RWPE2 (cell line): ENCODE results near the gene SPEF2.

Experiments
- ATAC-seq: fragments of 200-7000 bp; cut with Tn5 transposase; 3 replicates; pipeline ENCODE4 v1.9.1; 2021; ENCODE audit warnings: low read depth
- DNase-seq: peaks from one replicate; pipeline ENCODE4 v3.0.0-alpha.2; 2020; ENCODE audit warnings: low spot score
- H3K27ac ChIP-seq: fragments of 450-650 bp; 2 replicates; pipeline ENCODE4 v1.5.1; 2017; ENCODE audit warnings: mild to moderate bottlenecking; ENCODE audit not compliant: poor library complexity, severe bottlenecking
- H3K27me3 ChIP-seq: fragments of 250-450 bp; sonication (Bioruptor Pico); 2 replicates; pipeline ENCODE4 v1.5.1; 2021; ENCODE audit warnings: mild to moderate bottlenecking, moderate library complexity; ENCODE audit not compliant: insufficient read depth, poor library complexity, severe bottlenecking
- H3K36me3 ChIP-seq: fragments of 250-450 bp; sonication (Bioruptor Pico); 2 replicates; pipeline ENCODE4 v1.5.1; 2020; ENCODE audit warnings: low read depth, mild to moderate bottlenecking, moderate library complexity
- H3K4me1 ChIP-seq: fragments of 250-450 bp; sonication (Bioruptor Pico); 2 replicates; pipeline ENCODE4 v1.5.1; 2021; ENCODE audit warnings: mild to moderate bottlenecking, moderate library complexity; ENCODE audit not compliant: insufficient read depth, poor library complexity, severe bottlenecking
- H3K4me3 ChIP-seq: fragments of 250-450 bp; sonication (Bioruptor Pico); 2 replicates; pipeline ENCODE4 v1.5.1; 2021; ENCODE audit warnings: mild to moderate bottlenecking, moderate library complexity; ENCODE audit not compliant: severe bottlenecking
- H3K9me3 ChIP-seq: fragments of 250-450 bp; sonication (Bioruptor Pico); 2 replicates; pipeline ENCODE4 v1.5.1; 2021; ENCODE audit warnings: mild to moderate bottlenecking, moderate library complexity; ENCODE audit not compliant: severe bottlenecking
- CTCF ChIP-seq: fragments of 450-650 bp; IDR thresholded peaks from one replicate; pipeline ENCODE4 v1.5.1; 2017; ENCODE audit warnings: mild to moderate bottlenecking, moderate library complexity; ENCODE audit not compliant: poor library complexity, severe bottlenecking

Gene SPEF2

GRCh38 chr5:35755966-35756365 lies 138.3 kb downstream of the SPEF2 start:
- ATAC-seq (peak; percentile 71; the same call in 2 of the 3 replicates), DNase-seq (no peak)
- Histone ChIP-seq H3K4me1 (no peaks in the 10 kb centered on the region), H3K27me3 (no peaks in the 10 kb centered on the region), H3K9me3 (no peaks in the 10 kb centered on the region), H3K36me3 (no peaks in the 10 kb centered on the region), H3K4me3 (no peak overlapping the region), H3K27ac (no peak overlapping the region)
- TF ChIP-seq CTCF: no peak

- DNase-seq (no peak), ATAC-seq (no peak)
- no peaks in the 10 kb centered on the region for H3K27me3 ChIP-seq
- no peak for TF ChIP-seq CTCF
- no peak overlapping the region for H3K4me3 ChIP-seq
- H3K4me1 ChIP-seq: no peaks in the 10 kb centered on the region
- no peaks in the 10 kb centered on the region for H3K9me3 ChIP-seq
- H3K36me3 ChIP-seq: no peaks in the 10 kb centered on the region
- no peak overlapping the region for H3K27ac ChIP-seq
Measured at GRCh38 chr5:35758151-35758724, 140.6 kb downstream of the SPEF2 start.

- peaks cover 2% of the 10 kb centered on the region for H3K4me1 ChIP-seq
- H3K9me3 ChIP-seq: no peaks in the 10 kb centered on the region
- DNase-seq (no peak), ATAC-seq (no peak)
- no peaks in the 10 kb centered on the region for H3K36me3 ChIP-seq
- H3K27me3 ChIP-seq: no peaks in the 10 kb centered on the region
- H3K27ac ChIP-seq: no peak overlapping the region
- no peak overlapping the region for H3K4me3 ChIP-seq
- no peak for TF ChIP-seq CTCF
Measured at GRCh38 chr5:35761541-35761940, 143.9 kb downstream of the SPEF2 start.

GRCh38 chr5:35762368-35762767 lies 144.7 kb downstream of the SPEF2 start:
- Histone ChIP-seq H3K4me1 (peaks cover 2% of the 10 kb centered on the region), H3K27me3 (no peaks in the 10 kb centered on the region), H3K4me3 (no peak overlapping the region), H3K9me3 (no peaks in the 10 kb centered on the region), H3K36me3 (no peaks in the 10 kb centered on the region), H3K27ac (no peak overlapping the region)
- ATAC-seq (0 out of 3 replicates have a peak, but pooled peaks have one; percentile 21), DNase-seq (no peak)
- no peak for TF ChIP-seq CTCF

GRCh38 chr5:35765921-35766320 lies 148.3 kb downstream of the SPEF2 start:
- Histone ChIP-seq H3K9me3 (no peaks in the 10 kb centered on the region), H3K4me1 (peaks cover 8% of the 10 kb centered on the region), H3K36me3 (no peaks in the 10 kb centered on the region), H3K27me3 (no peaks in the 10 kb centered on the region), H3K4me3 (no peak overlapping the region), H3K27ac (no peak overlapping the region)
- no peak for DNase-seq
- ATAC-seq: no peak
- no peak for TF ChIP-seq CTCF
